Mammary epithelial cell (primary cell): ENCODE results near the gene WIF1.

Source experiments
- CTCF ChIP-seq, 2 donors: IDR thresholded peaks in 1 of 2; conservative IDR thresholded peaks in 1 of 2; 2 replicates each; pipeline ENCODE4 v1.5.1; 2011 to 2012; ENCODE audit warnings: inconsistent platforms in 2 of 2, low read length in 2 of 2, mild to moderate bottlenecking in 2 of 2, control low read depth in 1 of 2, low read depth in 1 of 2; ENCODE audit not compliant: insufficient read depth in 1 of 2; ENCODE audit errors: extremely low read depth in 1 of 2
- EZH2 ChIP-seq: IDR thresholded peaks from 2 replicates; pipeline ENCODE4 v1.6.1; 2012; ENCODE audit warnings: low read length, inconsistent platforms, borderline replicate concordance

GRCh38 chr12:65113621-65114035 is 7.5 kb downstream of the WIF1 start:
- TF ChIP-seq EZH2 = no peak
- no peak for TF ChIP-seq CTCF (conservative IDR thresholded peaks at IDR 0.05 in 1 of 2, IDR thresholded peaks at IDR 0.05 in 1 of 2; ENCODE audit: extremely low read depth in 1 of 2, insufficient read depth in 1 of 2, low read depth in 1 of 2, low read length in 2 of 2)
